SKM-1 (cell line): Measurements from ENCODE around the gene HLA-DPB1.

Source experiments
- DNase-seq: peaks from one replicate; lab custom pipeline; 2025; ENCODE audit not compliant: unreplicated experiment; lab: John Stamatoyannopoulos, UW

Gene HLA-DPB1

DNA sequence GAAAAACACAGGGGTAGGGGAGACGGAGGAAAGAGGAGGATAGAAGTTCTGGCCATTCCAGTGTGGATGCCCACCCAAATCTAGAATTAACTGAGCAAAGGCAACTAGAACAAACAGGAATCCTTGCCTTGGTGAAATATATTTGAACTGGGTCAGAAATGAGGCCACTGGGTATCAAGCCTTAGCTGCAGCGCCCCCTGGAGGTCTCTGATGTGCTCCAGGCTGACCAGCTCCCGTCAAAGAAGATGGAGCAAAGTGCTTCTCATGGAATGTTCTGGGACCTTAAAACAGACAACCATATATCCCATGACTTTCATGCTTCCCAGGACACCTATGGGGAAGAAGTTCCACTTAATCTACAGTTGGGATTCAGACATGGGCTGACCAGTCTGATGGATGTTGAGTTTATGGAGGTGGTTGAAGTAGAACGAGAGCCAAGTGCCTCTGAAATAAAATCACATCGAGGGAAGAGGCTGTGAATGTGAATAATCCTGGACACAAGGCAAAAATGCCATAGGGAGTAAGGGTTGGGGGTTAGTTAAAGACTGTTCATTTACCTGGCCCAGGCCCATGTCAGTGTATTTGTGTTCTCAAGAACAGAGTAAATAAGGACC is 50.4 kb downstream of the HLA-DPB1 start:
- DNase-seq = peak; percentile 24

DNA sequence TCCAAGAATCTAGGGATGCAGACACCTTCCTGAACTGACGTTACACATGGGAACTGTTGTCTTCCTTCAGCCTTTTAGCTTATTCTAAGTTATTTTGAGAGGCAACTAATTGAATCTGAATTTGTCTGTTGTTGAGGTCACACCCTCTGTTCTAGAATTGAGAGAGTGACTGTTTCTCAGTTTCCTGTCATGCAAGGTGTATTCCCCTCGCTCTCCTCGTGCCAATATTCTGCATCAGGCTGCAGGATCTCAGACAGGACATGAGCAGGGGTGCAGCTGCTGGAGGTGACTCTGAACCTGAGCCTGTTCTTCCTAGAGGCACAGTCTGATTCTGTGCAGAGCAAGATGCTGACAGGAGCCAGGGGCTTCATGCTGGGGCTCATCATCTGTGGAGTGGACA is 52.5 kb downstream of the HLA-DPB1 start:
- DNase-seq = no peak

DNA sequence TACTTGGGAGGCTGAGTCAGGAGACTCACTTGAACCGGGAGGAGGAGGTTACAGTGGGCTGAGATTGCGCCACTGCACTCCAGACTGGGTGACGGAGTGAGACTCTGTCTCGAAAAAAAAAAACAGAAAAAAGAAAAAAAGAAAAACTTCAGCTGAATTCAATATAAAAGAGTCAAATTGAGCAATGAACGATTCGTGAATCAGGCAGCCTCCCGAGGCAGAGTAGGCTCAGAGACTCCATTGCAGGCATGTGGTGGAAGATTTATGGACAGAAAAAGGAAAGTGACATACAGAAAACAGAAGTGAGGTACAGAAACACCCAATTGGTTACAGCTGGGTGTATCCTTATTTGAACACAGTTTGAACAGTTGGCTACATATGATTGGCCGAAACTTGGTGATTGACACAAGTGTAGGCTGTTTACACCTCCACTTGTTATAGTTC is 56.3 kb downstream of the HLA-DPB1 start:
- DNase-seq = no peak

DNA sequence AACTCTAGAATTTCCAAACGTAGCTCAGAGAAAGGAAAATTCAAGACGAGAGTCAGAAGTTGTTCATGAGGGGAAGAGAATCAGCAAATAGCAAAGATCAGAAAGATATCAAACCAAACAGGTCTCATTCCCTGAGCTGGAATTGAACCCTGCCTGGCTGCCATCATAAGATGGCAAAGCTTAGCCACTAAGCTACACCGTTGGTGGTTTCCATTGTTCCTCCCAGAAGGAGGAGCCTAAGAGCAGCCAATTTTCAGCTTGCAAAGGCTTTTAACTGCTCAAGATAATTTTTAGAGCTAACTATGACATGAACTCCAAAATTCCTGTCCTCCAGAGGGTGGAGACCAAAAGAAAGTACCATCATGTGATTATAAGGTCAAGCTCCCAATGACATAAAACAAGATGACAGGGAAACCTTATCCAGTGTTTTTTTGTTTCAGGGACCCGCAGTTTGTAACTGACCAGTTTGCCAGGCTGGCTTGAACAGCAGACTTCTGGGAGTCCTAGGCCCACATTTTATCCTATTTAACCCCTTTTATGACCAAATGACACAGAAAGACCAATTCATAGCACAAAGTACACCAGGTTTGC is 60.6 kb downstream of the HLA-DPB1 start:
- DNase-seq = no peak
